Osteoblast (primary cell): ENCODE results near the gene FTSJ3. TPM values are rescaled to one million over a fixed set of nuclear protein-coding genes. Genes with fewer than 3 reads are reported as not detected.
"Not testable (repeated sequence)": the region's sequence is repeated elsewhere in the genome, so short reads cannot be mapped to it uniquely, and the experiment has no call there.

Source experiments
- DNase-seq: peaks from one replicate; pipeline ENCODE4 v3.0.0; 2011; ENCODE audit warnings: low spot score, mixed read lengths; ENCODE audit not compliant: insufficient read length; ENCODE audit errors: missing footprints
- H2AFZ ChIP-seq: 2 replicates; pipeline ENCODE4 v1.6.0; 2011; ENCODE audit warnings: mild to moderate bottlenecking, low read length
- H3K27ac ChIP-seq: 2 replicates; pipeline ENCODE4 v1.5.1; 2011; ENCODE audit warnings: mild to moderate bottlenecking, low read depth, low read length, moderate library complexity
- H3K27me3 ChIP-seq: 2 replicates; pipeline ENCODE4 v1.6.0; 2012; ENCODE audit warnings: mild to moderate bottlenecking, control low read depth, inconsistent platforms, low read length, moderate library complexity; ENCODE audit not compliant: insufficient read depth
- H3K36me3 ChIP-seq: 2 replicates; pipeline ENCODE4 v1.5.1; 2011; ENCODE audit warnings: mild to moderate bottlenecking, low read length, control low read depth, moderate library complexity; ENCODE audit not compliant: insufficient read depth
- H3K4me1 ChIP-seq: 2 replicates; pipeline ENCODE4 v1.5.1; 2011; ENCODE audit warnings: mild to moderate bottlenecking, low read length, control low read depth, moderate library complexity; ENCODE audit not compliant: insufficient read depth
- H3K4me2 ChIP-seq: 2 replicates; pipeline ENCODE4 v1.6.0; 2011; ENCODE audit warnings: mild to moderate bottlenecking, low read length; ENCODE audit not compliant: insufficient read depth
- H3K4me3 ChIP-seq: fragments of 200-600 bp; sonication (generic); 3 replicates; pipeline ENCODE4 v1.5.1; 2012; ENCODE audit warnings: mild to moderate bottlenecking, low read length, inconsistent platforms; ENCODE audit not compliant: insufficient read depth
- H3K79me2 ChIP-seq: 2 replicates; pipeline ENCODE4 v1.6.0; 2012; ENCODE audit warnings: mild to moderate bottlenecking, low read length, control low read depth, inconsistent platforms; ENCODE audit not compliant: insufficient read depth
- H3K9me3 ChIP-seq: 2 replicates; pipeline ENCODE4 v1.5.1; 2011; ENCODE audit warnings: low read depth, low read length, control low read depth
- H4K20me1 ChIP-seq: 2 replicates; pipeline ENCODE4 v1.6.0; 2012; ENCODE audit warnings: mild to moderate bottlenecking, low read length, control low read depth; ENCODE audit not compliant: insufficient read depth
- total RNA-seq: library from RNA; depleted of rRNA; stranded (reverse); fragments of >200 nt; gene quantifications from 2 replicates; pipeline ENCODE4 v1.2.3, GENCODE V29; 2012
- TF ChIP-seq, protein P1 (sequence below): IDR thresholded peaks from 2 replicates; pipeline ENCODE4 v1.5.1; 2011; ENCODE audit warnings: mild to moderate bottlenecking, low read depth, low read length, moderate library complexity; ENCODE audit errors: extremely low read depth

FTSJ3 gene
- total RNA-seq, 1 donor = 45.2 TPM

DNA sequence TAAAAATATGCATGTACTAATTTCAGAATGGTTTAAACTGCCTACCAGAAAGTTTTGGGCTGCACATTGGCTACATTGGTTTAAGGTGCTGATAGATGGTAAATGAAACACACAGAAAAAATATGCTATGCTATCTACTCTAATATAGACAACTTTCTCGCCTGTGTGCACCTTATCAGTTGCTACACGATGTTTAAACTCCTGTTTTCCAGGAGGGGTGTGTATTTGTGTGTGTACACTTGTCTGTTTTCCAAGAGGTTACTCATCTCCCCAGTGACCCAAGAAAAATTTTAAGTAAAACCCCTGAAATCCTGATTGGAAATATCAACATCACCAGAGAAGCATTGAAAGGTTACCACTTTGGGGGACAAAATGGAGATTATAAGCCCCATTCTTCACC is 21.9 kb downstream of the FTSJ3 start:
- Histone ChIP-seq H3K27me3 (no peaks in the 10 kb centered on the region), H3K4me2 (no peak overlapping the region), H3K4me1 (no peaks in the 10 kb centered on the region), H2AFZ (no peak overlapping the region), H3K4me3 (no peak overlapping the region), H3K9me3 (no peaks in the 10 kb centered on the region), H3K36me3 (peaks cover 89% of the 10 kb centered on the region), H4K20me1 (peaks cover 5% of the 10 kb centered on the region), H3K27ac (no peak overlapping the region), H3K79me2 (peaks cover 11% of the 10 kb centered on the region)
- DNase-seq = peak; percentile 36
- TF ChIP-seq, protein P1, sequence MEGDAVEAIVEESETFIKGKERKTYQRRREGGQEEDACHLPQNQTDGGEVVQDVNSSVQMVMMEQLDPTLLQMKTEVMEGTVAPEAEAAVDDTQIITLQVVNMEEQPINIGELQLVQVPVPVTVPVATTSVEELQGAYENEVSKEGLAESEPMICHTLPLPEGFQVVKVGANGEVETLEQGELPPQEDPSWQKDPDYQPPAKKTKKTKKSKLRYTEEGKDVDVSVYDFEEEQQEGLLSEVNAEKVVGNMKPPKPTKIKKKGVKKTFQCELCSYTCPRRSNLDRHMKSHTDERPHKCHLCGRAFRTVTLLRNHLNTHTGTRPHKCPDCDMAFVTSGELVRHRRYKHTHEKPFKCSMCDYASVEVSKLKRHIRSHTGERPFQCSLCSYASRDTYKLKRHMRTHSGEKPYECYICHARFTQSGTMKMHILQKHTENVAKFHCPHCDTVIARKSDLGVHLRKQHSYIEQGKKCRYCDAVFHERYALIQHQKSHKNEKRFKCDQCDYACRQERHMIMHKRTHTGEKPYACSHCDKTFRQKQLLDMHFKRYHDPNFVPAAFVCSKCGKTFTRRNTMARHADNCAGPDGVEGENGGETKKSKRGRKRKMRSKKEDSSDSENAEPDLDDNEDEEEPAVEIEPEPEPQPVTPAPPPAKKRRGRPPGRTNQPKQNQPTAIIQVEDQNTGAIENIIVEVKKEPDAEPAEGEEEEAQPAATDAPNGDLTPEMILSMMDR = no peak

GRCh38 chr17:63804328-63804727 is 23.1 kb downstream of the FTSJ3 start:
- H3K79me2 ChIP-seq = peaks cover 18% of the 10 kb centered on the region

GRCh38 chr17:63800783-63801182 is 26.7 kb downstream of the FTSJ3 start:
- TF ChIP-seq, protein P1 = no peak
- Histone ChIP-seq H2AFZ (no peak overlapping the region), H3K4me1 (no peaks in the 10 kb centered on the region), H3K36me3 (peaks cover 88% of the 10 kb centered on the region), H3K4me3 (no peak overlapping the region), H3K79me2 (peaks cover 27% of the 10 kb centered on the region), H3K27ac (no peak overlapping the region), H3K4me2 (no peak overlapping the region), H3K9me3 (no peaks in the 10 kb centered on the region), H4K20me1 (no peaks in the 10 kb centered on the region), H3K27me3 (no peaks in the 10 kb centered on the region)
- no peak for DNase-seq

More at GRCh38 chr17:63804328-63804727, 23.1 kb downstream of the FTSJ3 start:
- no peak for DNase-seq
- Histone ChIP-seq H3K4me3 (no peak overlapping the region), H3K27ac (no peak overlapping the region), H3K27me3 (no peaks in the 10 kb centered on the region), H4K20me1 (peaks cover 5% of the 10 kb centered on the region), H3K4me1 (no peaks in the 10 kb centered on the region), H3K4me2 (no peak overlapping the region), H3K9me3 (no peaks in the 10 kb centered on the region), H3K36me3 (peaks cover 89% of the 10 kb centered on the region), H2AFZ (no peak overlapping the region)
- TF ChIP-seq, protein P1 = no peak

GRCh38 chr17:63798572-63799106 is 28.8 kb downstream of the FTSJ3 start:
- Histone ChIP-seq H3K4me3 (no peak overlapping the region), H4K20me1 (peaks cover 3% of the 10 kb centered on the region), H3K36me3 (peaks cover 90% of the 10 kb centered on the region), H3K4me1 (no peaks in the 10 kb centered on the region), H2AFZ (no peak overlapping the region), H3K27ac (peak overlapping the region; percentile 26), H3K79me2 (peaks cover 39% of the 10 kb centered on the region), H3K4me2 (no peak overlapping the region), H3K27me3 (no peaks in the 10 kb centered on the region), H3K9me3 (no peaks in the 10 kb centered on the region)
- TF ChIP-seq, protein P1 = no peak
- DNase-seq = no peak

DNA sequence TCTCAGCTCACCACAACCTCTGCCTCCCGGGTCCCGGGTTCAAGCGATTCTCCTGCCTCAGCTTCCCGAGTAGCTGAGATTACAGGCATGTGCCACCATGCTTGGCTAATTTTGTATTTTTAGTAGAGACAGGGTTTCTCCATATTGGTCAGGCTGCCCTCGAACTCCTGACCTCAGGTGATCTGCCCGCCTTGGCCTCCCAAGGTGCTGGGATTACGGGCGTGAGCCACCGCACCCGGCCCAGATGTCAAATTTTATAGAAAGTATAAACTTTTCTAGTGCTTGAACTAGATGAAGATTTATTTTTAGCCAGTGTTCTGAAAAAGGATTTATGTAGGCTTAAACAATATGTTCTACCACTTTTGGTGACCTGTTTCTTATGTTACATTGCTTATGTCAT is 31.1 kb downstream of the FTSJ3 start:
- not testable (repeated sequence) for H4K20me1 ChIP-seq, H3K4me1 ChIP-seq, DNase-seq, H3K27me3 ChIP-seq, H3K9me3 ChIP-seq, H2AFZ ChIP-seq, H3K27ac ChIP-seq, H3K4me3 ChIP-seq, H3K4me2 ChIP-seq
- Histone ChIP-seq H3K36me3 (peaks cover 86% of the 10 kb centered on the region), H3K79me2 (peaks cover 55% of the 10 kb centered on the region)
